Stimulated activated CD8-positive, alpha-beta memory T cell treated with anti-CD3 and anti-CD28 coated beads, Interleukin-2, amount 100 ng/mL, for 1 hour (primary cell): ENCODE measurements around the gene ETFA.
"Not testable (repeated sequence)": the region's sequence is repeated elsewhere in the genome, so short reads cannot be mapped to it uniquely, and the experiment has no call there.

ENCODE experiments used
- DNase-seq, 2 donors: peaks; one replicate each; pipeline ENCODE4 v3.0.0-alpha.2; 2020; ENCODE audit warnings: low read depth in 2 of 2

The ETFA gene

GRCh38 chr15:76274821-76275220, 36.4 kb downstream of the ETFA start:
- DNase-seq: no peak

GRCh38 chr15:76274226-76274625, 37.0 kb downstream of the ETFA start:
- DNase-seq: no peak

GRCh38 chr15:76270876-76271275, 40.4 kb downstream of the ETFA start:
- DNase-seq: no peak

GRCh38 chr15:76267077-76267476, 44.2 kb downstream of the ETFA start:
- no peak for DNase-seq

GRCh38 chr15:76265769-76266168, 45.5 kb downstream of the ETFA start:
- not testable (repeated sequence) for DNase-seq

- no peak for DNase-seq
Measured at GRCh38 chr15:76260246-76260938, 50.9 kb downstream of the ETFA start.

- no peak for DNase-seq
Measured at GRCh38 chr15:76259392-76259791, 51.9 kb downstream of the ETFA start.

- DNase-seq: no peak
Measured at GRCh38 chr15:76258460-76258859, 52.8 kb downstream of the ETFA start.

GRCh38 chr15:76253691-76254473, 57.4 kb downstream of the ETFA start:
- DNase-seq: no peak

GRCh38 chr15:76252249-76252648, 59.0 kb downstream of the ETFA start:
- no peak for DNase-seq

- no peak for DNase-seq
Measured at GRCh38 chr15:76251717-76252116, 59.6 kb downstream of the ETFA start.

GRCh38 chr15:76245072-76245610, 66.1 kb downstream of the ETFA start:
- no peak for DNase-seq

GRCh38 chr15:76239786-76240185, 71.5 kb downstream of the ETFA start:
- no peak for DNase-seq

- no peak for DNase-seq
Measured at GRCh38 chr15:76236350-76236749, 74.9 kb downstream of the ETFA start.

GRCh38 chr15:76235186-76235826, 76.0 kb downstream of the ETFA start:
- DNase-seq: no peak

- no peak for DNase-seq
Measured at GRCh38 chr15:76234337-76234889, 76.9 kb downstream of the ETFA start.

- no peak for DNase-seq
Measured at GRCh38 chr15:76233921-76234320, 77.3 kb downstream of the ETFA start.

GRCh38 chr15:76229266-76229665, 82.0 kb downstream of the ETFA start:
- no peak for DNase-seq

GRCh38 chr15:76223521-76223920, 87.7 kb downstream of the ETFA start:
- DNase-seq: no peak

- no peak for DNase-seq
Measured at GRCh38 chr15:76222159-76222558, 89.1 kb downstream of the ETFA start.

- no peak for DNase-seq
Measured at GRCh38 chr15:76221085-76221767, 90.0 kb downstream of the ETFA start.

GRCh38 chr15:76217882-76218217, 93.4 kb downstream of the ETFA start:
- no peak for DNase-seq
